GM12892 (cell line): ENCODE measurements around the gene COL15A1.

ENCODE experiments used
- POLR2A ChIP-seq: IDR thresholded peaks from 2 replicates; pipeline ENCODE4 v1.6.1; 2011; ENCODE audit warnings: low read depth, low read length, control low read depth
- TAF1 ChIP-seq: IDR thresholded peaks from 2 replicates; pipeline ENCODE4 v1.6.1; 2011; ENCODE audit warnings: low read depth, mild to moderate bottlenecking, control low read depth, low read length, borderline replicate concordance

DNA sequence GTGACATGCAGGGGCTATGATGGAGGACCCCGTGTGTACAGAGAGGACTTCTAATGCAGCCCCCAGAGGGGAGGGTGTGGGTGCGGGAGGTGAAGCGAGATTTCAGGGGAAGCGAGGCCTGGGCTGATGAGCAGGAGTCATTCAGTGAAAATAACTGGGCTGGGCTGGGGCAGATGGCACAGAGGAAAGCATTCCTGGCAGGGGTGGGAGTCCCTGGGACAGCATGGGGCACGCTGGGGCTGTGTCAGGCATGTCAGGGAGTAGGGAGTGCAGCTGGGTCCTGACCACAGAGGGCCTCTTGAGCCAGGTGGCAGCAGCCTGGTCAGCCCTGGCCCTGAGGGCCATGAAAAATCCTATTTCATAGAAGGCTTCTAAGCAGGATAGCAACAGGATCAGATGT is 36.6 kb downstream of the COL15A1 start:
- TF ChIP-seq POLR2A (no peak), TAF1 (no peak)
